Aorta (tissue), 5 donors: ENCODE results near the gene PXDC1. TPM values are rescaled to one million over a fixed set of nuclear protein-coding genes. Genes with fewer than 3 reads are reported as not detected.

Experiments
- ATAC-seq: fragments of 200-7000 bp; cut with Tn5 transposase; one replicate; pipeline ENCODE4 v1.9.1; 2022; ENCODE audit warnings: moderate library complexity; ENCODE audit not compliant: low FRiP score
- DNase-seq, 2 donors: peaks; one replicate each; pipeline ENCODE4 v3.0.0-alpha.2; 2020
- H3K27ac ChIP-seq, 2 donors: one replicate each; pipeline ENCODE4 v1.5.1; 2013; ENCODE audit warnings: low read length in 2 of 2, mild to moderate bottlenecking in 2 of 2, moderate library complexity in 2 of 2, control low read depth in 1 of 2, inconsistent platforms in 1 of 2, low read depth in 1 of 2
- H3K27me3 ChIP-seq, 2 donors: one replicate each; pipeline ENCODE4 v1.6.1; 2013; ENCODE audit warnings: control low read depth in 1 of 2, low read length in 1 of 2, mild to moderate bottlenecking in 1 of 2, moderate library complexity in 1 of 2; ENCODE audit not compliant: insufficient read depth in 2 of 2, control insufficient read depth in 1 of 2
- H3K36me3 ChIP-seq, 2 donors: one replicate each; pipeline ENCODE4 v1.6.1; 2013; ENCODE audit warnings: control low read depth in 1 of 2, low read length in 1 of 2, mild to moderate bottlenecking in 1 of 2; ENCODE audit not compliant: insufficient read depth in 2 of 2, control insufficient read depth in 1 of 2
- H3K4me1 ChIP-seq, 2 donors: one replicate each; pipeline ENCODE4 v1.6.1; 2013; ENCODE audit warnings: low read length in 2 of 2, control low read depth in 1 of 2, mild to moderate bottlenecking in 1 of 2, moderate library complexity in 1 of 2; ENCODE audit not compliant: insufficient read depth in 2 of 2, control insufficient read depth in 1 of 2
- H3K4me3 ChIP-seq, 2 donors: one replicate each; pipeline ENCODE4 v1.5.1; 2013; ENCODE audit warnings: low read length in 2 of 2, control low read depth in 1 of 2, mild to moderate bottlenecking in 1 of 2
- H3K9me3 ChIP-seq: one replicate; pipeline ENCODE4 v1.6.1; 2013; ENCODE audit warnings: mild to moderate bottlenecking, low read length; ENCODE audit not compliant: control insufficient read depth
- WGBS, 2 donors: extraction: QIAGEN DNeasy Blood & Tissue Kit; methylation state at CpG; one replicate each; pipeline ENCODE4 v1.1.7; 2013; 5-methylcytosine and 5-hydroxymethylcytosine counted together
- intact Hi-C, 2 donors: fragments of 100-400 bp; cut with DNase I; formaldehyde crosslinking; loops; one replicate each; pipeline versions ENCODE4 v1.14.2 to v1.15.0; 2022
- long read RNA-seq, 2 donors: library from polyadenylated mRNA; unstranded; transcript quantifications; one replicate each; pipeline ENCODE4 v2.0.0, GENCODE V29; 2020 to 2021
- polyA plus RNA-seq, 2 donors: library from polyadenylated mRNA; stranded (reverse); fragments of 200-250 nt; gene quantifications; one replicate each; pipeline ENCODE4 v1.2.3, GENCODE V29; 2013
- total RNA-seq, 2 donors: library from RNA; stranded (reverse); fragmentation: NEBNext Ultra II Directional; extraction: Animal tissue kit (Norgen Biotek cat#: 25700); gene quantifications; one replicate each; pipeline ENCODE4 v1.2.1, GENCODE V29; 2021
- donor health status: healthy with polysubstance abuse.
- donor health status: Bipolar disorder and iron deficiency.
- donor health status: DM: no; HTN: no; CAD: no.
- donor health status: DM: no; HTN: no; CAD: no.
- donor health status: DM: yes; HTN: yes; CAD: no.

Gene PXDC1
- total RNA-seq, result 100 to 1,000 TPM; 110 to 222 TPM
- polyA plus RNA-seq, result 100 to 1,000 TPM; 136 to 146 TPM
- long read RNA-seq, donor 1, transcript PXDC1-202 (5 exons, 2,190 nt), result major isoform, 79 of 148 reads
- long read RNA-seq, donor 1, partial matches to known transcripts, result 14 of 148 reads
- long read RNA-seq, donor 1, other reads (novel, unspliced or antisense), result 55 of 148 reads
- long read RNA-seq, donor 2, transcript PXDC1-202 (5 exons, 2,190 nt), result major isoform, 78 of 123 reads
- long read RNA-seq, donor 2, partial matches to known transcripts, result 5 of 123 reads
- long read RNA-seq, donor 2, other reads (novel, unspliced or antisense), result 39 of 123 reads

DNA sequence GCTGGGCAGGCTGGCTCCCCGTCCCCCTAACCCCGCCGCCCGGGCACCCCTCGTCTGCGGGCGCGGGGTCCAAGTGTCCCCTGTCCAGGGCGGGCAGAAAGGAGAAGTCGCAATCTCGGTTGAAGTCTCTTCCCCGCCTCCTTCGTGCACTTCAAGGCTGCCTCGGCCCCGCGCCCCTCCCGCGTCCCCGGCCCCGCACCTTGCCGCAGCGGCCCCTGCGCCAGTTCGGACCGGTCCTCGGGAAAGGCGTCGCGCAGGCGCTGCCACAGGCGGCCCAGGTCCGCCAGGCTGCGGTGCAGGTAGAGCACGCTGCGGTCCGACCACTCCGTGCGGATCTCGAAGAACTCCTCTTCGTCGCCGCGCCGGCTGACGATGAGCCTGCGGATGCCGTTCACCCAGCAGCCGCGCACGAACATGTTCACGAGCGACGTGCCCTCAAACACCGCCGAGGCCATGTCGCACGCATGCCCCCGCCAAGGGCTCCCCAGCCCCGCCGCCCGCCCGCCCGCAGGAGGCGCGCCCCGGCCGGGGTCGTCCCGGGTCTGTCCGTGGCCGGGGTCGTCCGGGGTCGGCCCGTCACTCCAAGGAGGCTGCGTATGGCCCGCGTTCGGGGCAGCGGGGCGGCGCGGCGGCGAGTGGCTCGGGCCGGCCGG, at the start of gene PXDC1:
TSS of gene PXDC1 (minus strand) at position 637 of the 653 bp plus-strand sequence. CDS start at position 455, 182 bp downstream.
- peak within 1 kb of the TSS; percentile 97 to 99 for H3K27ac ChIP-seq
- WGBS, 2 donors, result 0% methylated on average over 83 to 88 of the region's 88 CpGs
- intact Hi-C loops, result loop anchor here in 1 of 2 donors (2.0 kb wide), 1 partner anchor 76 kb away; no protein-coding TSS in a partner anchor
- DNase-seq (peak in 1 of 2 donors; percentile 70), ATAC-seq (no peak)
- no peaks in the 10 kb centered on the region for H3K27me3 ChIP-seq
- H3K4me3 ChIP-seq, result peak within 1 kb of the TSS; percentile 75 to 98
- H3K36me3 ChIP-seq, result no peaks in the 10 kb centered on the region
- H3K4me1 ChIP-seq, result no peaks in the 10 kb centered on the region
- no peaks in the 10 kb centered on the region for H3K9me3 ChIP-seq

DNA sequence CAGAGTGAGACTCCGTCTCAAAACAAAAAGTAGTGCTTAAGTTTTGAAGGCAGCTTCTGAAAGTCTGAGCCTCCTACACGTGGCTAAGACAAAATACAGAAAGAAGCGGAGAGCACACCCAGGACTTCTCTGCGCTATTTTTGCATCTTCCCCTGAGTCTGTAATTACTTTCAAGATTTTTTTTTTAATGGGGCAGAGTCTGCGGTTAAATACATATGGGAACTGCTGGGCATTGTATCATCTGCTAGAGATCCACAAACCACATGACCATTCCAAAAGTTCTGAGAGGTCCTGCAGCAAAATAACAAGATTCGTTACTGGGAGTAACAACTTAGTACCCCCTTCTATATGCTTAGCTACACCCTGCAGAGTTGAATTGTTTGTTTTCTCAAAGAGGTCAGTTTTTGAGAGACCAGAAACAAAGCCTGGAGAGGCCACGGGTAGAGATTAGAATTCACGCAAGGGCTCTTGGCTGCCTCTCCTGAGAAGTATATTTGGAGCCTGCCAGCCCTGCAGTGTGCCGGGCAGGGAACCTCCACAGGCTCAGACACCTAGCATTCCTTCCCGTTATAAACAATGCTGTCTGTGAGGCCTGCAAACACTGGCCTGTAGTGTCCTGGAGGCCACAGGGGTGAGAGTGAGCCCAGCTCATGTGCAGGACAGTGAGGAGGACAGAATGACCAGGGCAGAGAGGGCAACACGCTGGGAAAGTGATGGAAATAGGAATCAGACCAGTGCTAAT, 49.5 kb upstream of the PXDC1 start:
- peaks cover 6 to 7% of the 10 kb centered on the region in 2 donors for H3K4me1 ChIP-seq
- peak; percentile 20 for ATAC-seq
- WGBS, 2 donors, result 18 to 28% methylated on average over 11 of the region's 11 CpGs

GRCh38 chr6:3799719-3800118, 48.2 kb upstream of the PXDC1 start:
- H3K4me1 ChIP-seq, result peaks cover 0 to 6% of the 10 kb centered on the region in 2 donors
- intact Hi-C loops, result loop anchor here in 1 of 2 donors (5.0 kb wide), 1 partner anchor 37 kb away; no protein-coding TSS in a partner anchor
- 76 to 91% methylated on average over 6 of the region's 6 CpGs for WGBS, 2 donors

More for the DNA sequence above, 49.5 kb upstream of the PXDC1 start:
- H3K27ac ChIP-seq, result peak overlapping the region in 1 of 2 donors; percentile 68
- intact Hi-C loops, result no loop called here
- no peaks in the 10 kb centered on the region for H3K36me3 ChIP-seq
- DNase-seq, result no peak
- no peaks in the 10 kb centered on the region for H3K9me3 ChIP-seq
- H3K27me3 ChIP-seq, result no peaks in the 10 kb centered on the region
- H3K4me3 ChIP-seq, result no peak overlapping the region

GRCh38 chr6:3798055-3798919, 46.8 kb upstream of the PXDC1 start:
- H3K9me3 ChIP-seq, result no peaks in the 10 kb centered on the region
- WGBS, 2 donors, result 61% methylated on average over 8 of the region's 8 CpGs
- H3K27me3 ChIP-seq, result no peaks in the 10 kb centered on the region
- H3K4me3 ChIP-seq, result no peak overlapping the region
- peaks cover 0 to 6% of the 10 kb centered on the region in 2 donors for H3K4me1 ChIP-seq
- no peaks in the 10 kb centered on the region for H3K36me3 ChIP-seq
- intact Hi-C loops, result loop anchor here in 1 of 2 donors (5.0 kb wide), 1 partner anchor 36 kb away; no protein-coding TSS in a partner anchor
- peak overlapping the region in 1 of 2 donors; percentile 78 for H3K27ac ChIP-seq
- DNase-seq (no peak), ATAC-seq (no peak)

More at GRCh38 chr6:3799719-3800118, 48.2 kb upstream of the PXDC1 start:
- no peaks in the 10 kb centered on the region for H3K27me3 ChIP-seq
- no peak for ATAC-seq
- no peak for DNase-seq
- H3K27ac ChIP-seq, result no peak overlapping the region
- H3K9me3 ChIP-seq, result no peaks in the 10 kb centered on the region
- no peaks in the 10 kb centered on the region for H3K36me3 ChIP-seq
- no peak overlapping the region for H3K4me3 ChIP-seq

DNA sequence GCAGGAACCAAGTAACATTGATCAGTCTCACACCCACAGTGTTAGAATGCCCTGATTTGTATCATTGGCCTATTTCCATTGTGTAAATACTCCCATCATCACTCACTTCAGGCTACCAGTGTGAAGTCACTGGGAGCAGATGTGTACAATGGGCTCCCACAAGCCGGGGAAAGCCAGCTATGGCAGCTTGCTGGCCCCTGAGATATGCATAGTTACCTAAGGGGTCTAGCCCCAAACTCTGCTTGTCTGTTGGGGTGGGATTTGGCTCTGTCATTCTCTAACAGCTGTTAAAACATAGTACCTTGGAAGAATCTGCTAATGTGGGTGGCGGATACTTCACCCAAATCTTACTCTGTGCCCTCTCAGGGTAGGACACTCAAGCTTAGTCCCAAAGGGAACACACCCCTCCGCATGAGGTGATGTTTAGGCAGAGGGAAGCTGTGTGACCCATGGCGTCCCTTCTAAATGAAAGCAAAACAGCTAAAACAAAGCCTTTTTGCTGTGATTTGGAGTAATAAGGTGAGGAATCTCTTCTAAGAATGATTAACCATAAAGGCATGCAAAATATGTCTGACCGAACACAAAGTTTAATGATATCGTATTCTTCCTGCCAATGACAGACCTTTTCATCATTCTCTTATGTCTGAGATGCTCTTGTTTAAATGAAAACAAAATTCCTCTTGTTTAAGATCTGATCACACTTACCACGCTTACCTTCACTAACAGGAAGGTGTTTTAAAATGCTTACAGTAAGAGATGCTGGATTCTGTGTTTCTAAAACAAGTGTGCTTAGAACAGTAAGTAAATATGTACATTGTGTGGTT, 45.9 kb upstream of the PXDC1 start:
- intact Hi-C loops, result loop anchor here in 1 of 2 donors (5.0 kb wide), 1 partner anchor 35 kb away; no protein-coding TSS in a partner anchor
- no peaks in the 10 kb centered on the region for H3K9me3 ChIP-seq
- DNase-seq (no peak), ATAC-seq (no peak)
- H3K27me3 ChIP-seq, result no peaks in the 10 kb centered on the region
- H3K36me3 ChIP-seq, result no peaks in the 10 kb centered on the region
- peaks cover 0 to 6% of the 10 kb centered on the region in 2 donors for H3K4me1 ChIP-seq
- WGBS, 2 donors, result 35 to 43% methylated on average over 7 of the region's 7 CpGs
- no peak overlapping the region for H3K4me3 ChIP-seq
- no peak overlapping the region for H3K27ac ChIP-seq

DNA sequence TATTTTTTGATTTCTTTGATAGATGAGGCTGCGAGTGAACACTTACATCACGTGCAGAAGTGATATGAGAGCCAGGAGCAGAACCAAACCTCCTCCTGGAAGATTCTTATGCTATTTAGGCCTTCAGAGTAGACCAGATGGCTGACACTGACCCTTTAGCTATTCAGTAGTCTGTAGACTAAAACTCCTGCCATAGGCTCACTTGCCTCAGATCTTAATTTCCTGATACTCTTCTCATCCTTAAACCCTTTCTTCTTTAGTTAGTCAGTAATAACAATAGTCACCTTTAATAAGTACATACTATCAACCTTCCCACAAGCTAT, 45.2 kb upstream of the PXDC1 start:
- H3K9me3 ChIP-seq, result no peaks in the 10 kb centered on the region
- H3K27me3 ChIP-seq, result no peaks in the 10 kb centered on the region
- peaks cover 0 to 6% of the 10 kb centered on the region in 2 donors for H3K4me1 ChIP-seq
- H3K4me3 ChIP-seq, result no peak overlapping the region
- H3K27ac ChIP-seq, result no peak overlapping the region
- intact Hi-C loops, result loop anchor here in 1 of 2 donors (5.0 kb wide), 1 partner anchor 34 kb away; no protein-coding TSS in a partner anchor
- DNase-seq (no peak), ATAC-seq (no peak)
- H3K36me3 ChIP-seq, result no peaks in the 10 kb centered on the region
- WGBS, 2 donors, result 77 to 82% methylated on average over 2 of the region's 2 CpGs

DNA sequence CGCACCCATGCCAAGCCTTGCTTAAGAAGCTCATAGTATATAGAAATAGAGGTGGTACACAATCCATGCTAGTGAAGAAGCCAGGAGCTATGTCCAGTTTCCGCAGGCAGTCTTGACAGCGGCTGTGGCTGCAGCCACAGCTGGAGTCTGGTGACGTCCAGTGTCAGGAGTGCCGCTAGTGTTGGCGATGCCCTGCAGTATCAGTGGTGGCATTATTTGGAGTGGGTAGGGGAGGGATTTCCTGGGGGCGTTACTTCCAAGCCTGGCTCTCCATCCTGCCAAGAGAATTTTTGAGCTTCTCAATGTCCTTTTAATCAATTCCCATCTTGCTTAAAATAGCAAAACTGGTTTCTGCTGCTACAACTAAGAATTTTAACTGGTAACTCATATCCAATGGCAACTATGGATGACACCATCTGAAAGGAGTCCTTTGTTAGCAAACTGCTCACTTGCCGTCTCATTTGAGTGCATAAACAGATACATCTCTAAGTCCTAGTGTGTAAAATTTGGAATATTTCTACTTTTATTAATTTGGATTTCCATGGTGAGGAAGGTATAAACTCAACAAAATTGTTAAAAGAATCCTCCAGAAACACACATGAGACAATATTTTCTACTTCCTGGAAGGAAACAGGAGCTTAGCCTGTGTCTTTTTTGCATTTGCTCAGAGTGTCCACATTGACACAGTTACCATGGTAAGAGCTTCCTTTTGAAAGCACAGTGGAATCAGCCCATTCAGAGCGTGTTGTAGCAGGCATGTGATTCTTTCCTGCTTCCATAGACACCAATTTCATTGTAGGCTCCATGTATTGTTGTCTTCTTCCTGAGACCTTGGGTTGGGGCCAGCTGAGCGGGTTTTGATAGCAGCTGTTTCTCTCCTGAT, 44.6 kb upstream of the PXDC1 start:
- intact Hi-C loops, result loop anchor here in 1 of 2 donors (5.0 kb wide), 1 partner anchor 34 kb away; no protein-coding TSS in a partner anchor
- ATAC-seq, result no peak
- WGBS, 2 donors, result 55 to 60% methylated on average over 10 of the region's 10 CpGs

More for the DNA sequence above, 44.6 kb upstream of the PXDC1 start:
- no peak overlapping the region for H3K4me3 ChIP-seq
- H3K36me3 ChIP-seq, result no peaks in the 10 kb centered on the region
- no peak for DNase-seq
- H3K4me1 ChIP-seq, result peaks cover 0 to 6% of the 10 kb centered on the region in 2 donors
- H3K9me3 ChIP-seq, result no peaks in the 10 kb centered on the region
- H3K27ac ChIP-seq, result no peak overlapping the region
- no peaks in the 10 kb centered on the region for H3K27me3 ChIP-seq
